PFSK-1 (cell line): Measurements from ENCODE around the gene RAPH1.

ENCODE experiments used
- FOXP2 ChIP-seq: optimal IDR thresholded peaks from 2 replicates; pipeline ENCODE3; 2011; ENCODE audit warnings: borderline replicate concordance, control low read depth, inconsistent platforms; ENCODE audit not compliant: insufficient read depth; ENCODE audit errors: extremely low read length, extremely low read depth
- POLR2AphosphoS5 ChIP-seq: IDR thresholded peaks from 2 replicates; pipeline ENCODE4 v1.6.1; 2012; ENCODE audit warnings: low read depth, mild to moderate bottlenecking, control low read depth, low read length, moderate library complexity
- SIN3A ChIP-seq: IDR thresholded peaks from 2 replicates; pipeline ENCODE4 v1.6.1; 2012; ENCODE audit warnings: mild to moderate bottlenecking, low read length, moderate library complexity, borderline replicate concordance; ENCODE audit not compliant: insufficient read depth
- TAF1 ChIP-seq: IDR thresholded peaks from 2 replicates; pipeline ENCODE4 v1.6.1; 2012; ENCODE audit warnings: low read length, control low read depth, borderline replicate concordance; ENCODE audit not compliant: insufficient read depth
- TF ChIP-seq, protein P1 (sequence below), 2 experiments: IDR thresholded peaks; 2 replicates each; pipeline versions ENCODE4 v1.6.1 to v1.8.0; 2011 to 2012; ENCODE audit warnings: low read depth in 2 of 2, low read length in 2 of 2, control low read depth in 1 of 2, inconsistent platforms in 1 of 2, mild to moderate bottlenecking in 1 of 2, moderate library complexity in 1 of 2; ENCODE audit not compliant: insufficient read depth in 1 of 2

DNA sequence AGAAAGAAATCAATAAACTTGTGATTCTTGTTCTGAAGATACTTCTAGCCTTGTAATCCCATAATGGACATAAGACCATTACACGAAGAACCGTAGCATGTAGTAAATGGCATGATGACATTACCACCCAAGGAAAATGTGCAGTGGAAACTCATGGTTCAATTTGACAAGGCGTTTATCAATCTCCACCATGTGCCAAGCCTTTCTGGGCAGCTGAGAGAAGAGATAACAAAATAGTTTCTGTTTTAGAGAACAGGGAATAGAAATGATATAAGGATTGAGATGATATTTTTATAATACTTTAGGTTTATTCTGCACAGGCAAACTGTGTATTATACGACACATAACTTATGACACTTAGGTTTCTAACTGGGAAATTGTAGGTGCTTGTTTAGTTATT lies 187.7 kb downstream of the RAPH1 start:
- no peak for TF ChIP-seq TAF1
- TF ChIP-seq, protein P1, sequence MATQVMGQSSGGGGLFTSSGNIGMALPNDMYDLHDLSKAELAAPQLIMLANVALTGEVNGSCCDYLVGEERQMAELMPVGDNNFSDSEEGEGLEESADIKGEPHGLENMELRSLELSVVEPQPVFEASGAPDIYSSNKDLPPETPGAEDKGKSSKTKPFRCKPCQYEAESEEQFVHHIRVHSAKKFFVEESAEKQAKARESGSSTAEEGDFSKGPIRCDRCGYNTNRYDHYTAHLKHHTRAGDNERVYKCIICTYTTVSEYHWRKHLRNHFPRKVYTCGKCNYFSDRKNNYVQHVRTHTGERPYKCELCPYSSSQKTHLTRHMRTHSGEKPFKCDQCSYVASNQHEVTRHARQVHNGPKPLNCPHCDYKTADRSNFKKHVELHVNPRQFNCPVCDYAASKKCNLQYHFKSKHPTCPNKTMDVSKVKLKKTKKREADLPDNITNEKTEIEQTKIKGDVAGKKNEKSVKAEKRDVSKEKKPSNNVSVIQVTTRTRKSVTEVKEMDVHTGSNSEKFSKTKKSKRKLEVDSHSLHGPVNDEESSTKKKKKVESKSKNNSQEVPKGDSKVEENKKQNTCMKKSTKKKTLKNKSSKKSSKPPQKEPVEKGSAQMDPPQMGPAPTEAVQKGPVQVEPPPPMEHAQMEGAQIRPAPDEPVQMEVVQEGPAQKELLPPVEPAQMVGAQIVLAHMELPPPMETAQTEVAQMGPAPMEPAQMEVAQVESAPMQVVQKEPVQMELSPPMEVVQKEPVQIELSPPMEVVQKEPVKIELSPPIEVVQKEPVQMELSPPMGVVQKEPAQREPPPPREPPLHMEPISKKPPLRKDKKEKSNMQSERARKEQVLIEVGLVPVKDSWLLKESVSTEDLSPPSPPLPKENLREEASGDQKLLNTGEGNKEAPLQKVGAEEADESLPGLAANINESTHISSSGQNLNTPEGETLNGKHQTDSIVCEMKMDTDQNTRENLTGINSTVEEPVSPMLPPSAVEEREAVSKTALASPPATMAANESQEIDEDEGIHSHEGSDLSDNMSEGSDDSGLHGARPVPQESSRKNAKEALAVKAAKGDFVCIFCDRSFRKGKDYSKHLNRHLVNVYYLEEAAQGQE (IDR thresholded peaks at IDR 0.05; ENCODE audit: insufficient read depth in 1 of 2, low read depth in 2 of 2, low read length in 2 of 2): no peak
- TF ChIP-seq POLR2AphosphoS5: no peak
- no peak for TF ChIP-seq FOXP2
- TF ChIP-seq SIN3A: no peak
